Measurements from ENCODE around the gene HNRNPR.

DNA sequence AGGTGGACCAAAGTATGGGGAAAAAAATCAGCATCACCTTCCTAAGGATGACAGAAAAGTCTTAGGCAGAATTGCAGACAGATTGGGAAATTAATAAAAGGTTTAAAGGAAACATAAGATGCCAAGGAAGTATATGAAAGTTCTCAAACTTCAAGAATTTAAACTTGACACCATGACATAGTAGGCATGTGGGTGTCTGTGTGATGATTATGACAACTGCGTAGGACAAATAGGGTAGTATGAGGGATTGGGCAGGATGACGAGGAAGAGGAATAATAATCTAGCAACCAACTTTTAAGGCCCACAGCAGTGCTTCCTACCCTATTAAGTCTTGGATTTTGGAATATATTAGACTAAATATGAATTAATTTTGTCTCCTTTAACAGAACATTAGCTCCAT is 52.4 kb downstream of the HNRNPR start:
- TF ChIP-seq POLR2A (IDR thresholded peaks at IDR 0.05) = no peak
- TF ChIP-seq, protein P1, sequence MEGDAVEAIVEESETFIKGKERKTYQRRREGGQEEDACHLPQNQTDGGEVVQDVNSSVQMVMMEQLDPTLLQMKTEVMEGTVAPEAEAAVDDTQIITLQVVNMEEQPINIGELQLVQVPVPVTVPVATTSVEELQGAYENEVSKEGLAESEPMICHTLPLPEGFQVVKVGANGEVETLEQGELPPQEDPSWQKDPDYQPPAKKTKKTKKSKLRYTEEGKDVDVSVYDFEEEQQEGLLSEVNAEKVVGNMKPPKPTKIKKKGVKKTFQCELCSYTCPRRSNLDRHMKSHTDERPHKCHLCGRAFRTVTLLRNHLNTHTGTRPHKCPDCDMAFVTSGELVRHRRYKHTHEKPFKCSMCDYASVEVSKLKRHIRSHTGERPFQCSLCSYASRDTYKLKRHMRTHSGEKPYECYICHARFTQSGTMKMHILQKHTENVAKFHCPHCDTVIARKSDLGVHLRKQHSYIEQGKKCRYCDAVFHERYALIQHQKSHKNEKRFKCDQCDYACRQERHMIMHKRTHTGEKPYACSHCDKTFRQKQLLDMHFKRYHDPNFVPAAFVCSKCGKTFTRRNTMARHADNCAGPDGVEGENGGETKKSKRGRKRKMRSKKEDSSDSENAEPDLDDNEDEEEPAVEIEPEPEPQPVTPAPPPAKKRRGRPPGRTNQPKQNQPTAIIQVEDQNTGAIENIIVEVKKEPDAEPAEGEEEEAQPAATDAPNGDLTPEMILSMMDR (IDR thresholded peaks at IDR 0.05) = no peak
